Ishikawa (cell line): Measurements from ENCODE around the gene MAGEB1.

Experiments
- CEBPB ChIP-seq: IDR thresholded peaks from 2 replicates; pipeline ENCODE4 v1.6.1; 2012
- CREB1 ChIP-seq: IDR thresholded peaks from 2 replicates; pipeline ENCODE4 v1.6.1; 2012; ENCODE audit warnings: low read depth
- EGR1 ChIP-seq: IDR thresholded peaks from 2 replicates; pipeline ENCODE4 v1.6.1; 2012
- EP300 ChIP-seq: IDR thresholded peaks from 2 replicates; pipeline ENCODE4 v1.6.1; 2012; ENCODE audit warnings: borderline replicate concordance
- FOXM1 ChIP-seq: IDR thresholded peaks from 2 replicates; pipeline ENCODE4 v1.6.1; 2012; ENCODE audit warnings: low read depth, borderline replicate concordance
- MAX ChIP-seq: IDR thresholded peaks from 2 replicates; pipeline ENCODE4 v1.6.1; 2012
- NFIC ChIP-seq: IDR thresholded peaks from 2 replicates; pipeline ENCODE4 v1.6.1; 2012
- RAD21 ChIP-seq: IDR thresholded peaks from 2 replicates; pipeline ENCODE4 v1.6.1; 2012; ENCODE audit warnings: low read depth
- REST ChIP-seq: IDR thresholded peaks from 2 replicates; pipeline ENCODE4 v1.6.1; 2012; ENCODE audit warnings: low read depth, mild to moderate bottlenecking
- TAF1 ChIP-seq: IDR thresholded peaks from 2 replicates; pipeline ENCODE4 v1.6.1; 2012; ENCODE audit warnings: low read depth, mild to moderate bottlenecking
- TCF12 ChIP-seq: IDR thresholded peaks from 2 replicates; pipeline ENCODE4 v1.6.1; 2012; ENCODE audit warnings: low read depth
- TEAD4 ChIP-seq: IDR thresholded peaks from 2 replicates; pipeline ENCODE4 v1.6.1; 2012
- USF1 ChIP-seq: IDR thresholded peaks from 2 replicates; pipeline ENCODE4 v1.6.1; 2012
- YY1 ChIP-seq: IDR thresholded peaks from 2 replicates; pipeline ENCODE4 v1.6.1; 2012; ENCODE audit warnings: low read depth
- ZBTB7A ChIP-seq: IDR thresholded peaks from 2 replicates; pipeline ENCODE4 v1.6.1; 2012; ENCODE audit warnings: low read depth

The MAGEB1 gene

GRCh38 chrX:30248854-30249253 is 1.9 kb downstream of the MAGEB1 start:
- TF ChIP-seq ZBTB7A (no peak), EP300 (no peak), YY1 (no peak), CREB1 (no peak), MAX (no peak)

- TF ChIP-seq TEAD4 (no peak), CEBPB (no peak), RAD21 (no peak), FOXM1 (no peak)
Observed at GRCh38 chrX:30253257-30253656, 6.3 kb downstream of the MAGEB1 start.

- TF ChIP-seq USF1 (no peak), FOXM1 (no peak), YY1 (no peak), CREB1 (no peak), TEAD4 (no peak), REST (no peak), CEBPB (no peak), EP300 (no peak), ZBTB7A (no peak), RAD21 (no peak), TCF12 (no peak), MAX (no peak), TAF1 (no peak), EGR1 (no peak), NFIC (no peak)
Observed at GRCh38 chrX:30259927-30260326, 13.0 kb downstream of the MAGEB1 start.

GRCh38 chrX:30261012-30261411 is 14.1 kb downstream of the MAGEB1 start:
- no peak for TF ChIP-seq MAX
- TF ChIP-seq ZBTB7A, result no peak
- no peak for TF ChIP-seq CEBPB
- no peak for TF ChIP-seq FOXM1
- TF ChIP-seq RAD21, result no peak
- TF ChIP-seq CREB1, result no peak
- TF ChIP-seq NFIC, result no peak
- TF ChIP-seq REST, result no peak
- no peak for TF ChIP-seq EP300
- TF ChIP-seq TEAD4, result no peak
- no peak for TF ChIP-seq YY1
- TF ChIP-seq TAF1, result no peak
- no peak for TF ChIP-seq USF1
- no peak for TF ChIP-seq EGR1
- no peak for TF ChIP-seq TCF12

- TF ChIP-seq EP300 (no peak), TAF1 (no peak), REST (no peak), MAX (no peak), ZBTB7A (no peak), EGR1 (no peak), USF1 (no peak), RAD21 (no peak), YY1 (no peak), TCF12 (no peak), TEAD4 (no peak), NFIC (no peak), CREB1 (no peak), CEBPB (no peak)
Observed at GRCh38 chrX:30262763-30263162, 15.8 kb downstream of the MAGEB1 start.
